Breast epithelium (tissue), 3 donors: Measurements from ENCODE around the gene BRAF.

Experiments used
- POLR2A ChIP-seq: fragments of 450-650 bp; IDR thresholded peaks from one replicate; pipeline ENCODE4 v1.6.1; 2016; ENCODE audit warnings: antibody characterized with exemption, mild to moderate bottlenecking, moderate library complexity
- POLR2AphosphoS5 ChIP-seq, 3 donors: sonication (generic); formaldehyde crosslinking; IDR thresholded peaks; one replicate each; pipeline ENCODE4 v1.6.1; 2017; ENCODE audit warnings: antibody characterized with exemption in 3 of 3
- TF ChIP-seq, protein P1 (sequence below), 3 donors: fragments of 450-650 bp; IDR thresholded peaks; one replicate each; pipeline ENCODE4 v1.5.1; 2016 to 2017; ENCODE audit warnings: antibody characterized with exemption in 3 of 3, mild to moderate bottlenecking in 3 of 3, moderate library complexity in 3 of 3

DNA sequence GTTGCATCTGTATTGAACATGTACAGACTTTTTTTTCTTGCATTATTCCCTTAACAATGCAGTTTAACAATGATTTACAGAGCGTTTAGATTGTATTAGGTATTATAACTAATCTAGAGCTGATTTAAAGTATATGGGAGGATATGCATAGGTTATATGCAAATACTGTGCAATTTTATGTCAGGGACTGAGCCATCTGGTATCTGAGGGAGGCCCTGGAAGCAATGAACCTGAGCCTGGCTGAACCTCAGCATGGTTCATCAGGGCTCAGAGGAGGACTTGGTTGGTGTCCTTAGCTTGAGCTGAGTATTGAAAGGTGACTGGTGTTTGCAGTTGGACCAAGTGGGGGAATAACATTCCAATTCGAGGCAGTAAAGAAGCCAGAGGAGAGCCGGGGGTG lies 247.2 kb downstream of the BRAF start:
- TF ChIP-seq POLR2AphosphoS5 (IDR thresholded peaks at IDR 0.05) (no peak), POLR2A (no peak)
- TF ChIP-seq, protein P1, sequence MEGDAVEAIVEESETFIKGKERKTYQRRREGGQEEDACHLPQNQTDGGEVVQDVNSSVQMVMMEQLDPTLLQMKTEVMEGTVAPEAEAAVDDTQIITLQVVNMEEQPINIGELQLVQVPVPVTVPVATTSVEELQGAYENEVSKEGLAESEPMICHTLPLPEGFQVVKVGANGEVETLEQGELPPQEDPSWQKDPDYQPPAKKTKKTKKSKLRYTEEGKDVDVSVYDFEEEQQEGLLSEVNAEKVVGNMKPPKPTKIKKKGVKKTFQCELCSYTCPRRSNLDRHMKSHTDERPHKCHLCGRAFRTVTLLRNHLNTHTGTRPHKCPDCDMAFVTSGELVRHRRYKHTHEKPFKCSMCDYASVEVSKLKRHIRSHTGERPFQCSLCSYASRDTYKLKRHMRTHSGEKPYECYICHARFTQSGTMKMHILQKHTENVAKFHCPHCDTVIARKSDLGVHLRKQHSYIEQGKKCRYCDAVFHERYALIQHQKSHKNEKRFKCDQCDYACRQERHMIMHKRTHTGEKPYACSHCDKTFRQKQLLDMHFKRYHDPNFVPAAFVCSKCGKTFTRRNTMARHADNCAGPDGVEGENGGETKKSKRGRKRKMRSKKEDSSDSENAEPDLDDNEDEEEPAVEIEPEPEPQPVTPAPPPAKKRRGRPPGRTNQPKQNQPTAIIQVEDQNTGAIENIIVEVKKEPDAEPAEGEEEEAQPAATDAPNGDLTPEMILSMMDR (IDR thresholded peaks at IDR 0.05): no peak
